HG03045 (cell line): ENCODE results near the gene NCAN.
"Not testable (repeated sequence)": the region's sequence is repeated elsewhere in the genome, so short reads cannot be mapped to it uniquely, and the experiment has no call there.

Source experiments
- ATAC-seq: cut with Tn5 transposase; IDR thresholded peaks from one replicate; pipeline ENCODE4 v1.9.1; 2021; ENCODE audit warnings: mild to moderate bottlenecking, moderate library complexity; ENCODE audit not compliant: unreplicated experiment

The NCAN gene

GRCh38 chr19:19223636-19224035, 11.9 kb downstream of the NCAN start:
- no peak for ATAC-seq

- ATAC-seq = no peak
These were observed 12.5 kb downstream of the NCAN start for GRCh38 chr19:19224150-19224851.

- peak; percentile 55 for ATAC-seq
These were observed 13.2 kb downstream of the NCAN start for GRCh38 chr19:19224852-19225494.

GRCh38 chr19:19226204-19226603, 14.4 kb downstream of the NCAN start:
- ATAC-seq = no peak

GRCh38 chr19:19226663-19227062, 14.9 kb downstream of the NCAN start:
- no peak for ATAC-seq

- ATAC-seq = no peak
These were observed 15.5 kb downstream of the NCAN start for GRCh38 chr19:19227217-19227616.

- no peak for ATAC-seq
These were observed 17.9 kb downstream of the NCAN start for GRCh38 chr19:19229701-19230100.

GRCh38 chr19:19230999-19231398, 19.2 kb downstream of the NCAN start:
- no peak for ATAC-seq

- no peak for ATAC-seq
These were observed 20.5 kb downstream of the NCAN start for GRCh38 chr19:19232261-19232721.

- no peak for ATAC-seq
These were observed 22.6 kb downstream of the NCAN start for GRCh38 chr19:19234220-19234816.

- ATAC-seq = no peak
These were observed 24.4 kb downstream of the NCAN start for GRCh38 chr19:19236173-19236572.

- ATAC-seq = no peak
These were observed 26.6 kb downstream of the NCAN start for GRCh38 chr19:19238126-19238894.

- ATAC-seq = no peak
These were observed 27.9 kb downstream of the NCAN start for GRCh38 chr19:19239675-19240074.

GRCh38 chr19:19240476-19240875, 28.7 kb downstream of the NCAN start:
- ATAC-seq = no peak

- ATAC-seq = no peak
These were observed 38.5 kb downstream of the NCAN start for GRCh38 chr19:19250196-19250801.

- ATAC-seq = not testable (repeated sequence)
These were observed 41.7 kb downstream of the NCAN start for GRCh38 chr19:19253409-19253808.

- no peak for ATAC-seq
These were observed 44.6 kb downstream of the NCAN start for GRCh38 chr19:19256072-19256969.

GRCh38 chr19:19257137-19257536, 45.4 kb downstream of the NCAN start:
- no peak for ATAC-seq

- ATAC-seq = no peak
These were observed 46.3 kb downstream of the NCAN start for GRCh38 chr19:19257836-19258588.
